Parathyroid adenoma (tissue), 2 donors: ENCODE data around the gene ZBTB26.

Experiments
- H2AFZ ChIP-seq: fragments of 300-600 bp; sonication (generic); one replicate; pipeline ENCODE4 v1.7.0; 2017; ENCODE audit warnings: antibody characterized with exemption, mild to moderate bottlenecking
- H3K27ac ChIP-seq: fragments of 300-600 bp; sonication (generic); one replicate; pipeline ENCODE4 v1.7.0; 2017
- H3K27me3 ChIP-seq: fragments of 300-600 bp; sonication (generic); one replicate; pipeline ENCODE4 v1.7.0; 2017; ENCODE audit warnings: low read length; ENCODE audit not compliant: control insufficient read depth, insufficient read depth
- H3K36me3 ChIP-seq: fragments of 300-600 bp; sonication (generic); one replicate; pipeline ENCODE4 v1.7.0; 2017; ENCODE audit warnings: low read length; ENCODE audit not compliant: control insufficient read depth, insufficient read depth
- H3K4me1 ChIP-seq: fragments of 300-600 bp; sonication (generic); one replicate; pipeline ENCODE4 v1.7.0; 2017; ENCODE audit warnings: control low read depth
- H3K4me2 ChIP-seq: fragments of 300-600 bp; sonication (generic); one replicate; pipeline ENCODE4 v1.7.0; 2017; ENCODE audit warnings: low read length
- H3K4me3 ChIP-seq: fragments of 300-600 bp; sonication (generic); one replicate; pipeline ENCODE4 v1.7.0; 2017; ENCODE audit warnings: low read depth, low read length
- H3K79me2 ChIP-seq: fragments of 300-600 bp; sonication (generic); one replicate; pipeline ENCODE4 v1.7.0; 2017; ENCODE audit warnings: control low read depth
- H3K9ac ChIP-seq: fragments of 300-600 bp; sonication (generic); one replicate; pipeline ENCODE4 v1.7.0; 2017; ENCODE audit warnings: mild to moderate bottlenecking
- H3K9me3 ChIP-seq: fragments of 300-600 bp; sonication (generic); one replicate; pipeline ENCODE4 v1.7.0; 2017; ENCODE audit warnings: low read length; ENCODE audit not compliant: control insufficient read depth
- TF ChIP-seq, protein P1 (sequence below): fragments of 300-600 bp; sonication (generic); IDR thresholded peaks from one replicate; pipeline ENCODE4 v1.7.0; 2017; ENCODE audit warnings: antibody characterized with exemption, mild to moderate bottlenecking
- donor health status: primary hyperparathyroidism.

ZBTB26 gene

GRCh38 chr9:122948313-122948712, 17.0 kb upstream of the ZBTB26 start:
- H3K4me1 ChIP-seq: no peaks in the 10 kb centered on the region
- TF ChIP-seq, protein P1, sequence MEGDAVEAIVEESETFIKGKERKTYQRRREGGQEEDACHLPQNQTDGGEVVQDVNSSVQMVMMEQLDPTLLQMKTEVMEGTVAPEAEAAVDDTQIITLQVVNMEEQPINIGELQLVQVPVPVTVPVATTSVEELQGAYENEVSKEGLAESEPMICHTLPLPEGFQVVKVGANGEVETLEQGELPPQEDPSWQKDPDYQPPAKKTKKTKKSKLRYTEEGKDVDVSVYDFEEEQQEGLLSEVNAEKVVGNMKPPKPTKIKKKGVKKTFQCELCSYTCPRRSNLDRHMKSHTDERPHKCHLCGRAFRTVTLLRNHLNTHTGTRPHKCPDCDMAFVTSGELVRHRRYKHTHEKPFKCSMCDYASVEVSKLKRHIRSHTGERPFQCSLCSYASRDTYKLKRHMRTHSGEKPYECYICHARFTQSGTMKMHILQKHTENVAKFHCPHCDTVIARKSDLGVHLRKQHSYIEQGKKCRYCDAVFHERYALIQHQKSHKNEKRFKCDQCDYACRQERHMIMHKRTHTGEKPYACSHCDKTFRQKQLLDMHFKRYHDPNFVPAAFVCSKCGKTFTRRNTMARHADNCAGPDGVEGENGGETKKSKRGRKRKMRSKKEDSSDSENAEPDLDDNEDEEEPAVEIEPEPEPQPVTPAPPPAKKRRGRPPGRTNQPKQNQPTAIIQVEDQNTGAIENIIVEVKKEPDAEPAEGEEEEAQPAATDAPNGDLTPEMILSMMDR: no peak
- no peaks in the 10 kb centered on the region for H3K36me3 ChIP-seq
- no peak overlapping the region for H3K4me2 ChIP-seq
- no peak overlapping the region for H3K27ac ChIP-seq
- H3K4me3 ChIP-seq: no peak overlapping the region
- H3K27me3 ChIP-seq: no peaks in the 10 kb centered on the region
- H2AFZ ChIP-seq: no peak overlapping the region
- H3K9me3 ChIP-seq: no peaks in the 10 kb centered on the region
- peaks cover 30% of the 10 kb centered on the region for H3K79me2 ChIP-seq
- H3K9ac ChIP-seq: no peak overlapping the region

DNA sequence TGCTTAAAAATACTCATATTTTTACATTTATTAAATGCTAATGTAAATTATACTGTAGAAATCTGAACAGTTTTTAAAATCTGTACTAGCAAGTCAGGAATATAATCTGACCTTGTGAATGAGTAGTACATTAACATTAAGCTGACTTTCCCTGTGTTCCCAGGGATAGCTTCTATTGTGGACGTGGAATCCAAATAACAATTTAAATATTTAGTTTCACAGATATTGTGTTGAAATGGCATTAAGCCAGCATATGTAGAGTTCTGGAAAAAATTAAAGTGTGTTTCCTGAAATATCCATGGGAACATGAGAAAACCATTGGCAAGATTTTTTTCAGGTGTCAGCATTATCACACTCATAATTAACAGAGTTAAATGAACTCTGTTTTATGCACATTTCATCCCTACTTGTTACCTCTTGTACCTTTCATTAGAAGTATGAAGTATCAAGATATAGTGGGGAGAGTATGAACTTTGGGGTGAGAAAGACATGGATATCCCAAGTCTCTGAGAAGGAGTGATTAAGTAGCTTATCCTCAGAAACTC, 15.2 kb upstream of the ZBTB26 start:
- peaks cover 29% of the 10 kb centered on the region for H3K79me2 ChIP-seq
- no peaks in the 10 kb centered on the region for H3K36me3 ChIP-seq
- H2AFZ ChIP-seq: no peak overlapping the region
- no peaks in the 10 kb centered on the region for H3K4me1 ChIP-seq
- H3K9me3 ChIP-seq: no peaks in the 10 kb centered on the region
- no peaks in the 10 kb centered on the region for H3K27me3 ChIP-seq
- no peak overlapping the region for H3K9ac ChIP-seq
- TF ChIP-seq, protein P1: no peak
- no peak overlapping the region for H3K4me3 ChIP-seq
- H3K27ac ChIP-seq: no peak overlapping the region
- no peak overlapping the region for H3K4me2 ChIP-seq

- Histone ChIP-seq H2AFZ (no peak overlapping the region), H3K4me2 (no peak overlapping the region), H3K4me1 (peaks cover 3% of the 10 kb centered on the region), H3K79me2 (peaks cover 29% of the 10 kb centered on the region), H3K27me3 (no peaks in the 10 kb centered on the region), H3K9ac (no peak overlapping the region), H3K27ac (no peak overlapping the region), H3K9me3 (no peaks in the 10 kb centered on the region), H3K4me3 (no peak overlapping the region), H3K36me3 (no peaks in the 10 kb centered on the region)
- TF ChIP-seq, protein P1: no peak
Measured at GRCh38 chr9:122944960-122945888, 13.9 kb upstream of the ZBTB26 start.

DNA sequence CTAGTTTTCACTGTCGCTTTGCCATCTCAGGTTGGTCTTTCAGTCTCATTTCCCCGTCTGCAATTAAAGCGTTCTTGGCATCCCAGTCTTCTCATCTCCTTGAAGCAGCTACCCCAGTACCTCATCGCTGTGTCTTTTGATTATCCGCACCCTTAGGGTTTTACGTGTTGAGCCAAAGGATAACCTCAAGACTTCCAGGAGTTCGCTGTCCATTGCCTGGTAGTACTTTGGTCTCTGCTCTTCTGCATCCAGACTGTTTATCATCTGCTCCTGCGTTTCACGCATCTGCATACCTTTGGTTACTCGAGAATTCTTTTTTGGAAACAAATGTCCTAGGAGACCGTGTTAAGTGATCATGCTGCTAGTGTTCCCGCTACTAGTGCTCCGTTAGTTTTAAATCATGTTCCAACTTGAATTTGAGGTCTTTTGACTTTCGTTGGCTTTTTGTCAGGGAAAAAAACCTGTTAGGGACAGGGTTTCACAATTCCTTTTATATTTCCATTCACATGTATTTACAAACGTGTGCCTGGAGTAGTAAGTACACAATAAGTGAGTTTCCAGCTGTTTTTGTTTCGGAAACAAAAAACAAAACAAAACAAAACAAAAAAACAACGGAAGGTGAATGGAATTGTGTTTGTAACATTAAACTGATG, 10.4 kb upstream of the ZBTB26 start:
- peaks cover 3% of the 10 kb centered on the region for H3K4me1 ChIP-seq
- peak overlapping the region; percentile 77 for H3K27ac ChIP-seq
- H3K27me3 ChIP-seq: no peaks in the 10 kb centered on the region
- no peaks in the 10 kb centered on the region for H3K9me3 ChIP-seq
- no peak overlapping the region for H3K9ac ChIP-seq
- TF ChIP-seq, protein P1: no peak
- peaks cover 20% of the 10 kb centered on the region for H3K79me2 ChIP-seq
- no peaks in the 10 kb centered on the region for H3K36me3 ChIP-seq
- peak overlapping the region; percentile 91 for H3K4me3 ChIP-seq
- H3K4me2 ChIP-seq: peak overlapping the region; percentile 62
- peak overlapping the region; percentile 73 for H2AFZ ChIP-seq
